ENCODE data around the gene PRDM16.
"Not testable (repeated sequence)": the region's sequence is repeated elsewhere in the genome, so short reads cannot be mapped to it uniquely, and the experiment has no call there.

PRDM16 gene

DNA sequence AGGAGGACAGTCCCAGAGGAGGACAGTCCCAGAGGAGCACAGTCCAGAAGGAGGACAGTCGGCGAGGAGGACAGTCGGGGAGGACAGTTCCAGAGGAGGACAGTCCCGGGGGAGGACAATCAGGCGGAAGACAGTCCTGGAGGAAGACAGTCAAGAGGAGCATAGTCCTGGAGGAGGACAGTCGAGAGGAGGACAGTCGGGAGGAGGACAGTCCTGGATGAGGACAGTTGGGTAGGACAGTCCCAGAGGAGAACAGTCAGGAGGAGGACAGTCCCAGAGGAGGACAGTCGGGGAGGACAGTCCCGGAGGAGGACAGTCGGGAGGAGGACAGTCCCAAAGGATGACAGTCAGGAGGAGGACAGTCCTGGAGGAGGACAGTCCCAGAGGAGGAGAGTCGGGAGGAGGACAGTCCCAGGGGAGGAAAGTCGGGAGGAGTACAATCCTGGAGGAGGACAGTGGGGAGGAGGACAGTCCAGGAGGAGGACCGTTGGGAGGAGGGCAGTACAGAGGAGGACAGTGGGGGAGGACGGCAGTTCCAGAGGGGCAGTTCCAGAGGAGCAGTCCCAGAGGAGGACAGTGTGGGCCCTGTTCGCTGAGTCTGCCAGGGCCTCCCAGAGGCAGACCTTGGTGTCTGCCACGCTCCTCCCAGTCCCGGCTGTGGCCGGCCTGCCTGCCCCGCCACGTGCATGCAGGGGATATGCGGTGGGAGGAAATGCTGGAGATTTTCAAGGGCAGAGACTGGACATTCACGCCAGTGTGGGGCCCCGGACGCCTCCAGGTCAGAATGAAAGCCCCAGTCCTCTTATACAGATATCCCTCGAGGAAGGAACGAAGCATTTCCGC lies 201.6 kb downstream of the PRDM16 start:
- no peak for DNase-seq

DNA sequence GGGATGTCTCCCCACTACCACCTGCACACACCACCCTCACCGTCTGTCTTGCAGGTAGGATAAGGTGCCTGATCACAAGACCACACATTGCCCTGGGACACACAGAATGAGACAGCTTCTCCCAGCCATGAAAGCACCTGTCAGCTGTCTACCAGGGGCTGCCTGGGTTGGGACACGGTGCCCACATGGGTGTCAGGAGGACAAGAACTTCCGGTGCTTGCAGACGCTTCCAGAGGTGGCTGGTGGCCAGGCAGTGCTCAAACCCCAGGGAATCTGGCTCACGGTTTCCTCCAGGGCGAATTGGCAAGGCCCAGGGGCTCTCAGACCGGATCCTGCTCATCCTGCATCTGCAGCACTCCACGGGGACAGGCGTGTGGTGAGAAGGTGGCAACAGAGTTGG lies 202.9 kb downstream of the PRDM16 start:
- DNase-seq, result no peak

DNA sequence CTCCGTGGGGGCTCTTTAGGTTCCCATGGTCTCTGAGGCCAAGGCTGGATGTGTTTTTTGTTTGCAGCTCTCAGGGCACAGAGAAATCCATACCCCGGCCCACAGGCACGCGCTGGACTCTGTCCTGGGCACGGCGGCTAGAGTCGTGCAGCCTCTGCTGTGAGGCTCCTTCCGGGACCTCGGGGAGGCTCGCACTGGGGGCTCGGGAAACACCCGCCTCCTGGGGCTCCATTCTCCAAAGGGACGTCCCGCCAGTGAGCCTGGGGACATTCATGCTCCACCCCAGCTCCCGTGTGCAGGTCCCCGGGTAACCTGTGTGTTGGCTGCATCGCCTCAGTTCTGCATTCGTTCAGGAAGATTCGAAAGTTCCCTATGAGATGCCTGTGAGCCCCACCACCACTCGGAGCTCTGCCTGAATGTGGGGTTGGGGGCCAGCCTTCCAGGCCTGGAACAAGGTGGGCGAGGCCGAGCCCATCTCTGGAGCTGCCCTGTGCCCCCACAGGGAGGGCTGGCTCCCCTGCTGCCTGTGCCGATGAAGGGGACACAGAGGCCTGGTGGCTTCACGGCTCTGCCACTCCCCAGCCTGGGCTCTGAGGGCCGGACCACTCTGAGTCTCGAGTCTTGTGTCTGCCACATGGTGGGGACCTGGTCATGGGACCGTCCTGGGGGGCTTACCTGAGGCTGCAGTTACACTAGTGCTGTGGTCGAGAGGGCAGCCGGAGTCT lies 203.5 kb downstream of the PRDM16 start:
- no peak for DNase-seq

DNA sequence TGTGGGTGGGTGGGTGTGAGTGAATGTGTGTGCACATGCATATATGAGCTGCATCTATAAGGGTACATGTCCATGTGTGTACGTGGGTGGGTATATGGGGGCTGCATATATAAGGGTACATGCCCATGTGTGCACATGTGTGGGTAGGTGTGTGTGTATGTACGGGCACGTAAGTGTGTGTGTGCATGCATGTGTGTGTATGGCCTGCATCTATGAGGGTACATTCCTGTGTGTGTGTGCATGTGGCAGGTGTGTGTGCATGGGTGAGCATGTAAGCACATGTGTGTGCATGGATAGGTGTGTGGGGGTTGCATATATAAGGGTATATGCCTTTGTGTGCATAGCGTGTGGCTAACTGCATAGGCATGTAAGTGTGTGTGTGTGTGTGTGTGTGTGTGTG lies 204.4 kb downstream of the PRDM16 start:
- DNase-seq, result no peak

DNA sequence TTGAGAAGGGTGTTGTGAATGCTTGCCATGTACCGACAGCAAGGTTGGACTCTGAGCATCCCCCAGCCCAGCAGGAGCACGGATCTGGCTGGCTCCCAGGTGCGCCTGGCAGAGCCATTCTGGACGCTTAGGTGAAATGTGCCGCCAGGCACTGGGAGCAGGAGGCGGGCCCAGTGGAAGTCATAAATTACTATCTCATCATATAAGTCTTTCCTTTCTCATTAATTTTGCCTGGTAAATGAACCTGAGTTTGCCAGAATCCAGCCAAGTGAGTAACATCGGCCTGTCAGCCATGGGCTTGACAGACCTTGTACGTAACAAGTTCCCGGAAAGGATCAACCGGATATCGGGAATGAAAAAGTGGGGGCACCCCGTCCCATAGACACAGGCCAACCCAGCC lies 206.0 kb downstream of the PRDM16 start:
- DNase-seq, result no peak

DNA sequence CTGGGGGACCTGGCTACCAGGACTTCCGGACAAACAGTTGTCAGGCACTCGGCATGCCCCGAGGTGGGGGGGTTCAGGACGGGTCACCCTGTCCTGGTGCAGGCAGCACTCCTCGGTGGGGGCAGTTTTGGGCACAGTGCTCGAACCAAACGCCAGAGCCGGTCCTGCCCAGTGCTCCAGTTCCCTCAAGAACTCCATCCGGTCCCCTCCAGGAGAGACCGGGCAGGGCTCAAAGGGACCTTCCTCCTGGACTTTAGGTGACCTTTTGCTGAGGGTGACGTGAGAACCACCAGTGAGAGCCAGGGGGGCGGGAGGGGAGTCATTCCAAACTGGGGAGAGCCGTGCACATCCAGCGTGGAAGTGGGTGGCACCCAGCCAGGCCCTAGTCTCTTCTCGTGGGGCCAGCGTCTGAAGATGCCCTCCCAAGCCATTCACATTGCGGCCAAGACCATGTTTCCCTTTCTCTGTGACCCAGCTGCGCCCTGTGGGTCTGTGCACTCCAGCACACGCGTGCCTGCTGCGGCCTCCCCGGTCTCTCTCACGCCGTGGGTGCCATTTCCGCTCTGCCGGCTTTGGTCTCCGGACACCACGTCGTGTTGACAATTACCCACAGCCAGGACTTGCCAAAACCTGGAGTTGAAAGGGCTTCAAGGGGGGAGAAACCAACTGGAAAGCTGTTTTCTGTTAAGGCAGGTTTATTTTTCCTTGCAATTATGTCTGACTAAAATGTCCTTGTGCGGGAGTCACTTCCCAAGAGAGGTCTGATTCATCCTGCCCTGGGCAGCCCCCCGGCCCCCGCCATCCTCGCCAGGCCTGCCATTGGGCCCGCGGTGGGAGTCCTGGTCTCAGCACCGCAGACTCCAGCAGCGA lies 206.7 kb downstream of the PRDM16 start:
- DNase-seq, result no peak

DNA sequence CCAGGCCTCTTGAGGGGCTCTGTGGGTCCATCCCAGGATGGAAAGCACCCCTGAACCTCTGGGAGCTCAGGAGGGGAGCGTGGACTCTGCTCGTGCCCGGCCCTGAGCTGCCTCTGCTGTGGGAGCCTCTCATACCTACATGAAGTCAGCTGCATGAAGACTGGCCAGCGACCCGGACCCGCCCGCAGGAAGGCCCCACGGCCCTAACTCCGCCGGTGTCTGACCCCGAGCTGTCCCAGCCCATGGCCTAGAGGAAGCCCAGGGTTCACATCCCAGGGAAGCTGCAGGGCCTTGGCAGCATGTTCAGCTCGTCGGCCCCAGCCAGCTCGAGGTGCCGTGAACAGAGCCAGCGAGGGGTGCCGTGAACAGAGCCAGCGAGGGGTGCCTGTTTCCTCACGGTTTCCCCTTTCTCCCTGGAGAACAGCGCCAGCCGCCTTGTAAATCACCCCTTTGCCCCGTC lies 207.4 kb downstream of the PRDM16 start:
- DNase-seq, result no peak

DNA sequence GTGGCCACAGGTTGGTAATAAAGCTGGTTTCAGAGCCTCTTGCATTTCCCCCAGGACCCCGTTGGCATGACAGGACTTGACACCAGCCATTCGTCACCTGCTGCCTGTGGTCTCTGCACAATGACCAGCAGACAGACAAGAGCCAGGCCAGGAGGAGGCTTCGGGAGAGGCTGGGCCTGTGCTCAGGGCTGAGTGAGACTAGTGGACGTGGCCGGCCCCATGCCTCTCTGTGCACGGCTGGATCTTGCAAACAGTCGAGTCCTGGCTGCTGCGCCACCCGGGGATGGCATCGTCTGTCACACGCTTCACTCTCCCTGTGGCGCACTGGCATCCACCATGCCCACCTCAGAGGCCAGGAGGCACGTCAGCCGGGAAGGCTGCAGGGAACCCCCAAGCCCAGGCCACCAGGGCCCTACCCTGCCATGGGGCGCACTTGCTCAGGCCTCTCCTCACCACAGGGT lies 208.0 kb downstream of the PRDM16 start:
- DNase-seq, result no peak

DNA sequence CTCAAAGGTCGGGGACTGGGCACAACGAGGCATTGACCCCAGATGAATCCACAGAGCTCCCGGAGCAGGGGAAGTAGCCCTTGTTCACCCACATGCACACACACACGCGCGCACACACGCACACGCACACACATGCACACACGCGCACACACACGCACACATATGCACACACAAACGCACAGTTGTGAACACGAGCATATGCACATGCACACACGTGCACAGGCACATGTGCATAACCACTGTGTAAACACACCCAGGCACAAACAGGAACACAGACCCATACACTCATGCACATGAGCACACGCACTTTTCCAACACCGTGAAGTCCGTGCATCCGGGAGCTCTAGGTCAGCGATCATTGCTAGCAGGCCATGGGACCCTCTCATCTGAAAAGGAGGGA lies 208.6 kb downstream of the PRDM16 start:
- no peak for DNase-seq

DNA sequence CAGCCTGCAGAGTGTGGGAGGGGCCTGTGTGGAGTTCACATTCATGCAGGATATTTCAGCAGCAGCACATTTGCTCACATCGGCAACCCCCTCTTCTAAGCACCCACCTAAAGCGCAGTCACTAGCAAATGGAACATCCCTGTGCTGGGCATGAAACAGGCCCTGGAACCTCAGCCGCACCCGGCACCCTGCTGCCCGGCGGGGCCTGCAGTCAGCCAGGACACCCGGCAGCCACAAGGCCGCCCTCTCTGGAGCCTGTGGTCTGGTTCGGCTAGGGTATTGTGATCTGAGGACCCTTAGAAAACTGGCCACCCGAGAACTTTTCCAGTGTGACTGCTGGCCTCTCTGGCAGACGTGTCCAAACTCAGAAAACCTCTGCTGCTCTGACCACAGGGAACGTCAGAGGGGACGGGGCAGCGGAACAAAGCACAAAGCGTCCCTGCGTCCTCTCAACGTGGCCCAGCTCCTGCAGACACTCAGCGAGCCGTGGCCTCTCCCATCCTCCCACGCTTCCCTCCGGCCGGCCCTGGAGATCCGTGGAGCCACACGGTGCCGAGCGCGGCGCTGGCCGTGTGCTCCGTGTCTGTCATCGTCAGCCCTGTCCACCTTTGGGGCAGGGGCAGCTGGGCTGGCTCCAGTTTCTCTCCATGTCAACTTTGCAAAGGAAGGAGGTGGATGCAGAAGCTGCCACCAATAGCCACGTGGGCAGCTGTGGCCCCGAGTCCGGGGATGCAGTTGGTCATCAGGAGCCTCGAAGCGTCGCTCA lies 209.6 kb downstream of the PRDM16 start:
- DNase-seq, result no peak

DNA sequence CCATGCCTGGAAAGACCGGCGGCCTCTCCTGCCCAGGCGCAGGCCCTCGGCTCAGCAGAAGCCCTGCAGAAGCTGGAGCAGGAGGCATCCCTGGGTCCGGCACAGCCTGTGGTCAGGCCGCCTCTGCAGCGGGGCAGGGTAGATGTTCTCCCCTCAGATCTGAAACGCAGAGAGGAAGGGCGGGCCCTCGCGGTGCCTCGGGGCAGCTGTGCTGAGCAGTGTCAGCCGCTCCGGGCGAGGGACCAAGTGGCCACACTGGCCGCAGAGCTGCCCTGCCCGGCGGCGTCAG lies 210.1 kb downstream of the PRDM16 start:
- DNase-seq, result no peak

DNA sequence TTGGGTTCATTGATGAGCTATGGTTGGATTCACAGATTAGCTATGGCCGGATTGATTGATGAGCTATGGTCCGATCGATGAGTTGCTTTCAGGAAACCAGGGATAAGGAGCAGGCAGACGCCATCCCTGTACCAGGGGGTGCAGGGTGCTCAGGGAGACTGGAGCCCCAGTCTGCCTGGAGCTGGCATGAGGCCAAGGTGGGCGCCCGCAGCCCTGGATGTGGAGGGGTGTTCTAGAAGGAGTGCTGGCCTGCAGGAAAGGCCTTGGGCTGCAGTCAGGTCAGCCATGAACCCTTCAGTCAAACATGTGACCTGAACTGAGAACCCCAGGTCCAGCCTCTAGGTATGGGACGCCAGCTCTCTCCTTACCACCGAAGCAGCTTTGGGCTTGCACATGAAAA lies 212.7 kb downstream of the PRDM16 start:
- no peak for DNase-seq

DNA sequence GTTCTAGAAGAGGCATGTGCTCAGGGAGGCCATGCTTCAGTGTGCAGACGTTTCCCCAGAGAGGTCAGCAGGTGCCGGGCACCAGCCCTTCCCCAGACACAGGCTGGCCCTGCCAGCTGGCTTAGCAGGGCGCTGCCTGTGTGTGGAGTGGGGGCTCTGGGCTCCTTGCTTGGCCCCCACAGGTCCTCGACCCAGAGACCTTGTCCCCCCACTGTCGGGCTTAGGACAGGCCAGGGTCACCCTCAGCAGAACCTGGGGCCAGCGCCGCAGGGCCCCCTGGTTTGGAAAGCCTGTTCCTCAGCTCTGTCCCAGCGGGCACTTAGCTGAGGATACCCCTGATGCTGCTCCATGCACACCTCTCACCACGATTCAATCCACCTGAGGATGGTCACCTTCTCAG lies 213.2 kb downstream of the PRDM16 start:
- DNase-seq, result no peak

DNA sequence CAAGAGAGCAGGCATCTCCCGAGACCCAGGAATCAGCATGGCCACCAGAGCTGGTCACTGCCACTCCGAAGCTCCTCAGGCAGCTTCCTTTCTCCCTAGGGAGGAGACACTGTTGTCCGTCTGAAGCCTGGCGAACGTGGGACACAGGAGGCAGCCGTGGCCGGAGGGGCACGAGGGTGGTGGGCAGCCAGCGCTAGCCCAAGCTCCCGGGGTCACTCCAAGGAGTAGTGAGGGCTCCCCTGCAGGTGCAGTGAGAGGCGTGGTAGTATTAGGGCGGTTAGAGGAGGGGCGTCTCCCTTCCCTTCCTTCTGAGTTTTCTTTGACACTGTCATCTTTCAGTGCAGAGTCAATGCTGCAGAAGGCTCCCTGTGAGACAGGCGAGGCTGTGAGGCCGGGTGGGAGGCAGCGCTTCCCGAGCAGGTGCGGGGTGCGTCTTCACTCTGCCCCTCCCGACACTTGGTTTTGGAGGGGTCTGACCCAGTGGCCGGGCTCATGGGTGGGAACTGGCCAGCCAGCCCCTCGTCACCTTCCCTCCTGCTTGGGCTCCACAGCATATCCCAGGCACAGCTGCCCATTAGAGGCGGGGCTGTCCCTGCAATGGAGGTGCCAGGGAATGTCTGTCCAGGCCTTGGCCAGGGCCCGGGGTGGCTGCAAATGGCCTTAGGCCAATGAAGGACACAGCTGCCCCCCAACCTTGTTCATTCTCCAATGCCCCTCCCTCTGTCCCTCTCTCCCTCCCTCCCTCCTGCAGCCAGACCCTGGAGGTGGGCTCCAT lies 213.8 kb downstream of the PRDM16 start:
- no peak for DNase-seq

DNA sequence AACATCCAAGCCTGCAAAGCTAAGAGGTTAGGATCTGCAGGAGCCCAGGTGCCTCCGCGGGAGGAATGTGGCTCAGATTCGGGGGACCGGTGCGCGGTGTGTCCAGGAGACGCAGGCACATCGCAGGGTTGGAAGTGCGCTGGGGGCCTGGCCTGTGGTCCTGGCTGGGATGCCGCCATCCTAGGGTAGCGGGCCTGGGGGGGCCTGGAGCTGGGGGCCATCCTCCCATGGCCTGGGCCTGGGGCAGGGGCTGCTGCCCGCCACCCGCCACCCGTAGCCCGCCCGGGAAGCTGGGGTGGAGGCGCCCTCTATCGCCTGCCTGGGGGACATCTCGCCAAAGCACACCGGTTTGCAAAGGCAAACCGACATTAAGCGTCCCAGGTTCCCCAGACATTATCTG lies 214.8 kb downstream of the PRDM16 start:
- DNase-seq, result no peak

DNA sequence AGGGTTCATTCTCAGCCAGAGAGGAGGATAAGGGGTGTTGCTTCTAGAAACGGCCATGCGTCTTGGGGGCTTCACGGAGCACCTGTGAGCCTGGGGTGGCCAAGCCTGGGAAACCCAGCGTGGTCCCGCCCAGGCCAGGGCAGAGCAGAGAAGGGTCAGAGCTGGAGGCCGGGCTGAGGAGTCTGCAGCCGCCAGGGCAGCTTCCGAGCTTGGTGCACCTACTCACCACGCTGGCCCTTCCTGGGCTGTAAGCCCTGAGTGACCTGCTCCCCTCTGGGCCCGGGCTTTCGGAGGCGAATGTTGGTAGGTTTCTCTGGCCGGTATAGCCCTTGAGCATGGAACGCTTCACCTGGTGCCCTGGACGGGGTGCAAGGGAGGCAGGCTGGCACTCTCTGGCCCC lies 215.7 kb downstream of the PRDM16 start:
- no peak for DNase-seq

DNA sequence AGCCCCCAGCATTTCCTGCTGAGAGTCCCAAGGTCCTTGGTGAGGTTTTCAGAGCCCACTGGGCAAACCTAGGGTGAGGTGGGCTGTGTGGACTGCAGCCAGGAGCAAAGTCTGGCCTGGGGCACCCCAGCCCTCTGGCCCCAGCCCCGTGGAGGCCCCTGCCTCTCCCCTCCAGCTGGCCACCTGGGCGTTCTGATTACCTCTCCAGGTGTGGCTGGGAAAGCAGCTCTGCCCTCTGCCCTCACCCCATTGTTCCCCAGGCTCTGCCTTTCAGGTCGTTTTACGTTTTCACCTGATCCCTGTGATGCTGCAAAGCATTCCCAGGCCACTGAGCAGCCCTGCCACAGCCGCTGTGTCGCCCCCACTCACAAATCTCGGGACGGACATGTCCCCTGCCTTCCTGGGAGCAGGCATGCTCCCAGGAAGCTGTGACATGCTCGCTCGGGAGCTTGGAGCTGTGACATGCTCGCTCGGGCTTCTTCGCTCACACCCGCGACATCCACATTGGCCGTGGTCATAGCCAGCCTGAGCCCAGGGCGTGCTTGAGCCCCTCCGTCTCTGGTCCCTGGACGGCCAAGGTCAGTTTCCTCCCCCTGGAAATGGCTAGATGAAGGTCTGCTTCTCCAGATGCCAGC lies 216.2 kb downstream of the PRDM16 start:
- no peak for DNase-seq

DNA sequence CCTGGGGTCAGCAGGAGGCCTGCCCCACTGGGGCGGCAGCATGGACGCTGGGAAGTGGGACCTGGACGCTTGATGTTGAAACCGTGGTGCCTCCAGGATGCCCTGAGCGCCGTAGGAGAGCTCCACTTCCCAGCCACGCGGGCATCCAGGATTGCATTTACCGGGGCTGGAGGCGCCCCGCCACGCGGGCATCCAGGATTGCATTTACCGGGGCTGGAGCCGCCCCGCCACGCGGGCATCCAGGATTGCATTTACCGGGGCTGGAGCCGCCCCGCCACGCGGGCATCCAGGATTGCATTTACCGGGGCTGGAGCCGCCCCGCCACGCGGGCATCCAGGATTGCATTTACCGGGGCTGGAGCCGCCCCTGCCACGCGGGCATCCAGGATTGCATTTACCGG lies 218.1 kb downstream of the PRDM16 start:
- DNase-seq, result not testable (repeated sequence)

DNA sequence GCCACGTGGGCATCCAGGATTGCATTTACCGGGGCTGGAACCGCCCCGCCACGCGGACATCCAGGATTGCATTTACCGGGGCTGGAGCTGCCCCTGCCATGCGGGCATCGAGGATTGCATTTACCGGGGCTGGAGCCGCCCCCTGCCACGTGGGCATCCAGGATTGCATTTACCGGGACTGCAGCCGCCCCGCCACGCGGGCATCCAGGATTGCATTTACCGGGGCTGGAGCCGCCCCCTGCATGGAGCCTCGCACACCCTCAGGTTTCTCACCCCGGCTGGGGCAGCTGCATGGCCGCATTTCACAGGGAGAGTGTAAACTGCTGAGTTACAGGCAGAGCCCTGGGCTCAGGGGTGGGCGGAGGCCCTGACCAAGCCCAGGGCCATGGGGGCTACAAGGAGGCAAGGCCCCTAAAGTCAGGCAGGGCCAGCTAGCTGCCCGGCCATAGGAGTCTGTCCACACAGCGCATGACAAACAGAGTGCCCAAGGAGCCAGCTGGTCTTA lies 218.7 kb downstream of the PRDM16 start:
- no peak for DNase-seq

DNA sequence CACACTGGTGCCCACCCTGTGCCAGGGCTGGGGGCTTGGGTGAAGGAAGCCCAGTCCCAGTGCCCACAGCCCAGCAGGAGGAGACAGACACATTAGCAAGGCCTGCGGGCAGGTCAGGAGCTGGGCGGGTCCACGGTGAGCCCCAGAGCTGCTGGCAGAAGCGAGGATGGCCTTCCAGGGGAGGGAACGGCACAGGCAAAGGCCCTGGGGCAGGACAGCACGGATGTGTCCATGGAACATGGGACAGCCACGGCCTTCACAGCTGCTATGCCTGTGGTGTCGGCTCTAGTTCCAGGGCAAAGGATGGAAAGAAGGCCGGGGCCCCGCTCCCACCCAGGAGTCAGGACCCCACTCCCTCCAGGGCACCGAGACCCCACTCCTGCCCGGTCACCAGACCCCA lies 220.5 kb downstream of the PRDM16 start:
- DNase-seq, result no peak

DNA sequence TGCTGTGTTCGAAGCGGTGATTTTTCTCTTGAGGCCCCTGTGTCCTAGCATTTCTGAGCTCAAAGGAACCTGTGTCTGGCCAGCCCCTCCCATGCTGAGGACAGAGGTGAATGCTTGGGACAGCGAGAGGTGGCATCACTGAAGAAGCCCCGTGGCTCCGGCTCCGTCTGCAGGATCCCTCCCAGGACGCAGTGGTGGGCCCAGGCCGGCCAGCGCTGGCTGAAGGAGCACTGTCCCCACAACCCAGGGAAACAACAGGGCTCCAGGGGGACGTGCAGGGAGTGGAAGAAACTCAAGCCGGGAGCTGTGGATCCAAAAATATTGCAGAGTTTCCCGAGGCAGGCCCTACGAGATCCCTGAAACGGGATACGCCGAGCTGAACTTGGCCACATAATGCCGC lies 221.4 kb downstream of the PRDM16 start:
- no peak for DNase-seq

All from NCI-H1417 (cell line).